ENCODE data around the gene SLC24A4. TPM values are rescaled to one million over a fixed set of nuclear protein-coding genes. Genes with fewer than 3 reads are reported as not detected.
A peak's percentile ranks its signal among the peaks of the same experiment; 100 is the strongest.

The SLC24A4 gene
- total RNA-seq, 1 experiment from 2014 or later: not detected

GRCh38 chr14:92471919-92472318 lies 149.0 kb downstream of the SLC24A4 start:
- Histone ChIP-seq H3K9me2 (ENCODE audit: insufficient read depth) (no peaks in the 10 kb centered on the region), H3K9me3 (ENCODE audit: control insufficient read depth in 1 of 2, insufficient read depth in 1 of 2, low read depth in 1 of 2, low read length in 2 of 2) (peaks cover 2 to 6% of the 10 kb centered on the region in 2 experiments; a peak in 2 of 4 replicates), H4K20me1 (ENCODE audit: insufficient read depth) (no peaks in the 10 kb centered on the region), H3K4me3 (replicated peaks in 1 of 2; ENCODE audit: low read depth in 1 of 2, low read length in 2 of 2) (no peak overlapping the region), H3K27ac (ENCODE audit: low read depth, low read length) (no peak overlapping the region; the same call in 1 of the 2 replicates), H3K79me2 (ENCODE audit: insufficient read depth, low read length) (no peaks in the 10 kb centered on the region), H3K27me3 (ENCODE audit: insufficient read depth, low read length) (no peaks in the 10 kb centered on the region), H3K36me3 (ENCODE audit: control insufficient read depth in 1 of 2, insufficient read depth in 2 of 2, low read length in 2 of 2) (no peaks in the 10 kb centered on the region), H3K4me2 (ENCODE audit: low read length) (peak overlapping the region; percentile 53), H3K4me1 (ENCODE audit: control insufficient read depth in 1 of 2, insufficient read depth in 2 of 2, low read length in 2 of 2) (peaks cover 34 to 48% of the 10 kb centered on the region in 2 experiments), H3K9ac (ENCODE audit: low read length) (no peak overlapping the region), H2AFZ (ENCODE audit: low read depth, low read length, poor library complexity, severe bottlenecking) (no peak overlapping the region)
- ATAC-seq (peak; percentile 93), DNase-seq (ENCODE audit: low read depth, low spot score) (peak; percentile 62)
- intact Hi-C loops (cut with micrococcal nuclease): loop anchor here (2.0 to 10.0 kb wide), 2 partner anchors 39 to 213 kb away; no protein-coding TSS in a partner anchor
- no TSS peak for BruUV-seq (replicated peaks)
- RAD21 ChIA-PET (ENCODE audit: low non-redundant PET in 1 of 2, low total read pairs in 2 of 2, uncharacterized antibody in 2 of 2, unreplicated experiment in 2 of 2): no interaction called here
- CTCF ChIA-PET: interaction anchor here (0.7 kb wide), 1 partner anchor 12 kb away, joined by 3 read pairs; no protein-coding TSS in a partner anchor
- POLR2A ChIA-PET: interaction anchor here (1.2 kb wide), 1 partner anchor 10 kb away, joined by 3 read pairs; no protein-coding TSS in a partner anchor
- TF ChIP-seq CBX3 (IDR thresholded peaks at IDR 0.05; ENCODE audit: low read depth) (peak; percentile 67; the same call in 1 of the 2 replicates), POLR2AphosphoS5 (IDR thresholded peaks at IDR 0.05; ENCODE audit: low read depth, low read length) (no peak), ATF3 (IDR thresholded peaks at IDR 0.05) (no peak), EZH2 (IDR thresholded peaks at IDR 0.05) (no peak), JUND (IDR thresholded peaks at IDR 0.05) (peak; percentile 68), SP1 (IDR thresholded peaks at IDR 0.05; ENCODE audit: low read depth) (peak; percentile 30; the same call in 1 of the 2 replicates), ZBTB33 (IDR thresholded peaks at IDR 0.05; ENCODE audit: extremely low read depth, insufficient replicate concordance, low read length) (no peak), TCF7L2 (IDR thresholded peaks at IDR 0.05; ENCODE audit: borderline replicate concordance, extremely low read depth, insufficient read depth, insufficient read length) (peak; percentile 57), ZNF274 (IDR thresholded peaks at IDR 0.05; ENCODE audit: low read depth, low read length) (no peak), EGR1 (IDR thresholded peaks at IDR 0.05; ENCODE audit: low read depth) (no peak), SRF (IDR thresholded peaks at IDR 0.05; ENCODE audit: low read depth) (no peak), SIN3A (IDR thresholded peaks at IDR 0.05; ENCODE audit: low read depth) (no peak), RAD21 (IDR thresholded peaks at IDR 0.05; ENCODE audit: low read depth) (peak; percentile 20; the same call in 1 of the 2 replicates), ELF1 (IDR thresholded peaks at IDR 0.05; ENCODE audit: borderline replicate concordance, low read depth) (no peak), POLR2A (IDR thresholded peaks at IDR 0.05; ENCODE audit: borderline replicate concordance, extremely low read depth, insufficient read depth, insufficient read length) (no peak), FOSL1 (IDR thresholded peaks at IDR 0.05; ENCODE audit: low read depth) (peak; percentile 73), EZH2phosphoT487 (IDR thresholded peaks at IDR 0.05; ENCODE audit: borderline replicate concordance) (no peak), CTCF (IDR thresholded peaks at IDR 0.05 in 2 of 3, conservative IDR thresholded peaks at IDR 0.05 in 1 of 3; ENCODE audit: borderline replicate concordance in 1 of 3, insufficient read depth in 1 of 3, low read depth in 2 of 3, low read length in 2 of 3) (no peak), ZFX (IDR thresholded peaks at IDR 0.05) (no peak), YY1 (IDR thresholded peaks at IDR 0.05; ENCODE audit: extremely low read depth, insufficient replicate concordance, low read depth, low read length) (no peak), MAX (IDR thresholded peaks at IDR 0.05) (peak; percentile 43; the same call in 1 of the 2 replicates)
